ENCODE data around the gene AUP1. TPM values are rescaled to one million over a fixed set of nuclear protein-coding genes. Genes with fewer than 3 reads are reported as not detected.
A peak's percentile ranks its signal among the peaks of the same experiment; 100 is the strongest.

AUP1 gene
- total and polyA plus RNA-seq, 10 of the 15 experiments (the other 5 are each of a cell fraction or from before 2014, with no cell fraction given) = 39.1 to 215 (median 138) TPM

GRCh38 chr2:74553892-74554819 lies 24.6 kb upstream of the AUP1 start, which contains the start of the genes DOK1 and LOXL3 (continued):
- TF ChIP-seq LARP7 (IDR thresholded peaks at IDR 0.05) (peak; percentile 90), EZH2 (IDR thresholded peaks at IDR 0.05; ENCODE audit: borderline replicate concordance, control insufficient read depth, low read depth, low read length) (no peak), SUZ12 (IDR thresholded peaks at IDR 0.05; ENCODE audit: unreplicated experiment) (no peak), KDM1A (IDR thresholded peaks at IDR 0.05; ENCODE audit: borderline replicate concordance) (no peak), YY1 (IDR thresholded peaks at IDR 0.05; ENCODE audit: low read depth, low read length) (peak; percentile 56), SMAD5 (IDR thresholded peaks at IDR 0.05; ENCODE audit: low read depth) (no peak), ATF2 (IDR thresholded peaks at IDR 0.05; ENCODE audit: low read length) (no peak), MXI1 (IDR thresholded peaks at IDR 0.05; ENCODE audit: low read depth, low read length) (0 out of 2 replicates have a peak, but pooled peaks have one; percentile 12), IKZF1 (conservative IDR thresholded peaks at IDR 0.05) (peak; percentile 74), RAD21 (IDR thresholded peaks at IDR 0.05; ENCODE audit: insufficient read depth, low read depth, low read length) (0 out of 2 replicates have a peak, but pooled peaks have one; percentile 4), MEF2A (IDR thresholded peaks at IDR 0.05; ENCODE audit: insufficient read depth, low read depth, low read length) (0 out of 2 replicates have a peak, but pooled peaks have one; percentile 33), SREBF2 (IDR thresholded peaks at IDR 0.05; ENCODE audit: low read length) (no peak), RFX5 (IDR thresholded peaks at IDR 0.05; ENCODE audit: low read depth, low read length) (0 out of 2 replicates have a peak, but pooled peaks have one; percentile 21), MLLT1 (IDR thresholded peaks at IDR 0.05) (no peak), ATF3 (IDR thresholded peaks at IDR 0.05; ENCODE audit: borderline replicate concordance, extremely low read depth, low read depth, low read length) (no peak), CBFB (IDR thresholded peaks at IDR 0.05; ENCODE audit: low read depth) (0 out of 2 replicates have a peak, but pooled peaks have one; percentile 18), BRCA1 (IDR thresholded peaks at IDR 0.05; ENCODE audit: low read depth, low read length) (peak; percentile 61; the same call in 1 of the 2 replicates), ZNF622 (IDR thresholded peaks at IDR 0.05) (no peak), CHD2 (IDR thresholded peaks at IDR 0.05; ENCODE audit: borderline replicate concordance, low read depth, low read length) (no peak), KAT2A (conservative IDR thresholded peaks at IDR 0.05; ENCODE audit: control insufficient read depth, low read depth, low read length) (no peak), ZNF207 (IDR thresholded peaks at IDR 0.05; ENCODE audit: borderline replicate concordance) (0 out of 2 replicates have a peak, but pooled peaks have one; percentile 42), NR2F1 (conservative IDR thresholded peaks at IDR 0.05) (peak; percentile 80), FOS (IDR thresholded peaks at IDR 0.05; ENCODE audit: borderline replicate concordance, extremely low read depth, insufficient read length) (no peak), NR2C1 (IDR thresholded peaks at IDR 0.05) (peak; percentile 44; the same call in 1 of the 2 replicates), BACH1 (IDR thresholded peaks at IDR 0.05; ENCODE audit: borderline replicate concordance) (0 out of 2 replicates have a peak, but pooled peaks have one; percentile 35), CREB1 (IDR thresholded peaks at IDR 0.05; ENCODE audit: low read depth) (no peak), NFXL1 (IDR thresholded peaks at IDR 0.05; ENCODE audit: borderline replicate concordance) (no peak), FOXM1 (IDR thresholded peaks at IDR 0.05; ENCODE audit: low read depth, low read length) (no peak), ZSCAN29 (IDR thresholded peaks at IDR 0.05) (no peak), PAX5 (IDR thresholded peaks at IDR 0.05; ENCODE audit: borderline replicate concordance, low read depth, low read length) (no peak)

Measured in GM12878 (cell line).